ENCODE data around the gene HS3ST3A1. TPM values are rescaled to one million over a fixed set of nuclear protein-coding genes. Genes with fewer than 3 reads are reported as not detected.

The HS3ST3A1 gene
- total and polyA plus RNA-seq, 9 donors = 2.2 to 41.4 (median 10.7) TPM

DNA sequence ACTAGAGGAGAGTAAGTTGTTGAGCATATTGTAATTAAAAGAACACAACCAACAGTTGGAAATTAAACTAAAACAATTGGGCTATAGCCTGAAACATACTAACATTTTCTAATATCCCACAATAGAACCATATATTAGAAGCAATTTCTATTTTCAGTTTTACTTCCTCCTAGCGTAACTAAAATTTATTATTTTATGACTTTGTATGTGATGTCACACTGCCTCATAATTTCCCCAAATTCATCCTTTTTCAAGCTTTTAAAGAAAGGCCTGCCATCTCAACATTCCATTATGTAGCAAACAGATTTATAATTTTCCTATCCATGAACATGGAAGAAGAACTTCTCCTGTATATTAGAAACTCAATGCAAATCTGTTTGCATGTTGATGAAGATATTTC is 110.2 kb downstream of the HS3ST3A1 start:
- H3K36me3 ChIP-seq = no peaks in the 10 kb centered on the region
- H3K27me3 ChIP-seq = no peaks in the 10 kb centered on the region
- WGBS, 3 donors = 86 to 95% (median 90%) methylated on average over 1 of the region's 1 CpG
- intact Hi-C loops (cut with DNase I) = no loop called here
- TF ChIP-seq EP300 (IDR thresholded peaks at IDR 0.05) (no peak), POLR2A (IDR thresholded peaks at IDR 0.05) (no peak), CTCF (IDR thresholded peaks at IDR 0.05) (no peak)
- H3K4me3 ChIP-seq = no peak overlapping the region
- no peaks in the 10 kb centered on the region for H3K9me3 ChIP-seq
- no peak for DNase-seq
- no peaks in the 10 kb centered on the region for H3K4me1 ChIP-seq (ENCODE audit: insufficient read depth)
- no peak overlapping the region for H3K27ac ChIP-seq

DNA sequence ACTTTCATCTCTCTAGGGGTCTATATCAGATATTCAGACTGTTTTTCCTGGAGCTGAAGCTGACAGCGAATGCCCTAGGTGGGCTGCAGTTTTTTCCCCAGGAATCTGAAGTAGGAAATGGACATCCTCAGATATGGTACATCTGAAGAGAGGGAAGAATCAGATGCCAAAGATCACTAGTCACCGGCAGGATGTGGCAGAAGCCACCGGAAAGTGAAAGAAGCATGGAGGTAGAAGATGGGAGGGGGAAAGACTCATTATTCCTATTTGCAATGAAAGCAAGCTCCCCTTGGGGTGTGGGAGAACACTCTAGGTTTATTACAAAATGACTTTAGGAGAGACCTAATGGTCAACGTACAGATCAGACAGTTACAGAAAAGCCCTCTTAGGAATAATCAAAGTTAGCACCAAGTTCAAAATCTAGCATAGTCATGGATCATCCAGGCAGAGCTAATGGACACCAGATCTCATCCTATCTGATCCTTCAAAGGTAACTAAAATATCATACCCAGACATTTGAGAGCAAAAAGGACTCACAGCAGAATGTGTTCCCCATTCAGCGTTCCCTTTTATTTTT is 110.7 kb downstream of the HS3ST3A1 start:
- TF ChIP-seq POLR2A (IDR thresholded peaks at IDR 0.05) = no peak
- no peak for TF ChIP-seq EP300 (IDR thresholded peaks at IDR 0.05)
- TF ChIP-seq CTCF (IDR thresholded peaks at IDR 0.05) = no peak
- no peak for DNase-seq
- Histone ChIP-seq H3K27ac (no peak overlapping the region), H3K9me3 (no peaks in the 10 kb centered on the region), H3K27me3 (no peaks in the 10 kb centered on the region), H3K4me3 (no peak overlapping the region), H3K4me1 (ENCODE audit: insufficient read depth) (no peaks in the 10 kb centered on the region), H3K36me3 (no peaks in the 10 kb centered on the region)
- intact Hi-C loops (cut with DNase I) = no loop called here
- WGBS, 3 donors = 86 to 92% (median 90%) methylated on average over 5 of the region's 5 CpGs

DNA sequence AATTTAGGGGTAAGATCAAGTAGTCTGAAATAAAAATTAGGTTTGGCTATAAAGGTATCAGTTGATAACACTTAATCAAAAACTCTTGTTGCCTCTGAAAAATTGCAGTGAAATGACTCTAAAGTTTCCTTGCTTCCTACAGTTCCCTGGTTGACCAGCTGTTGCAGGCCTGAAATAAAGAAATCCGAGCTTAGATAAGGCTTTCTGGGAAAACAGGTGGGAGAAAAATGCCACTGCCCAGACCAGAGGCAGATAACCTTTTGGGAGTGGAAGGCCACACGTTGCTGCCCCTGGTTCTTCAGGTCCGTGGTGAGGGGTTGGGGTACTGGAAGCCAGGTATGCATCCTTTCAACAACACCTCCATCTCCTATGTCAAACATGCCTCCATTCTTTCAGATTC is 111.3 kb downstream of the HS3ST3A1 start:
- 37 to 62% (median 44%) methylated on average over 3 of the region's 3 CpGs for WGBS, 3 donors
- H3K36me3 ChIP-seq = no peaks in the 10 kb centered on the region
- H3K9me3 ChIP-seq = no peaks in the 10 kb centered on the region
- H3K4me3 ChIP-seq = no peak overlapping the region
- TF ChIP-seq POLR2A (IDR thresholded peaks at IDR 0.05) (no peak), EP300 (IDR thresholded peaks at IDR 0.05) (no peak)
- no peaks in the 10 kb centered on the region for H3K4me1 ChIP-seq (ENCODE audit: insufficient read depth)
- intact Hi-C loops (cut with DNase I) = no loop called here
- no peak overlapping the region for H3K27ac ChIP-seq
- H3K27me3 ChIP-seq = no peaks in the 10 kb centered on the region
- no peak for DNase-seq

DNA sequence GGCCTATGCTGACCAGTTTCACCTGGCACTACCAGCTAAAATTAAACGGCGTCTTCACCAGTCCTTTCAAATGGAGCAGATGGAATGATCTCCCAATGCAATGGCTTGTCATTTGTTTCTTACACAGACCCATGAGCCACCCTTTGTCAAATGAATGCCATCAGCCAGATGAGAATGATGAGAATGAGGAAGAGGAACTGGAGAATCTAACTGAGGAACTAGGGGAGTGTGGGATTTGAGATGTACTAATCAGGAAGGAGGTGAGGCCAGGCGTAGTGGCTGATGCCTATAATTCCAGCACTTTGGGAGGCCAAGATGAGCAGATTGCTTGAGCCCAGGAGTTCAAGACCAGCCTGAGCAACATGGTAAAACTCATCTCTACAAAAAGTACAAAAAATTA is 116.4 kb downstream of the HS3ST3A1 start:
- Histone ChIP-seq H3K9me3 (peaks cover 0 to 3% of the 10 kb centered on the region in 2 donors), H3K4me1 (ENCODE audit: insufficient read depth) (no peaks in the 10 kb centered on the region), H3K27me3 (no peaks in the 10 kb centered on the region), H3K27ac (no peak overlapping the region), H3K4me3 (no peak overlapping the region), H3K36me3 (no peaks in the 10 kb centered on the region)
- intact Hi-C loops (cut with DNase I) = no loop called here
- WGBS, 3 donors = 89 to 97% (median 91%) methylated on average over 3 of the region's 3 CpGs
- no peak for DNase-seq
- TF ChIP-seq EP300 (IDR thresholded peaks at IDR 0.05) (no peak), CTCF (IDR thresholded peaks at IDR 0.05) (no peak), POLR2A (IDR thresholded peaks at IDR 0.05) (no peak)

- H3K4me1 ChIP-seq (ENCODE audit: insufficient read depth) = no peaks in the 10 kb centered on the region
- H3K4me3 ChIP-seq = no peak overlapping the region
- TF ChIP-seq EP300 (IDR thresholded peaks at IDR 0.05) (no peak), POLR2A (IDR thresholded peaks at IDR 0.05) (no peak), CTCF (IDR thresholded peaks at IDR 0.05) (no peak)
- intact Hi-C loops (cut with DNase I) = no loop called here
- H3K9me3 ChIP-seq = peaks cover 0 to 3% of the 10 kb centered on the region in 2 donors
- H3K36me3 ChIP-seq = no peaks in the 10 kb centered on the region
- DNase-seq = no peak
- 92 to 94% (median 92%) methylated on average over 4 of the region's 4 CpGs for WGBS, 3 donors
- H3K27ac ChIP-seq = no peak overlapping the region
- no peaks in the 10 kb centered on the region for H3K27me3 ChIP-seq
Observed at GRCh38 chr17:13484020-13484419, 117.7 kb downstream of the HS3ST3A1 start.
